ENCODE measurements around the gene NTSR1. TPM values are rescaled to one million over a fixed set of nuclear protein-coding genes. Genes with fewer than 3 reads are reported as not detected.

Gene NTSR1
- total and polyA plus RNA-seq, 4 donors: 0.03 to 0.33 (median 0.08) TPM; not detected in 1

GRCh38 chr20:62744741-62745191 lies 36.1 kb downstream of the NTSR1 start:
- no peak overlapping the region for H3K27ac ChIP-seq (ENCODE audit: low read depth in 1 of 2, low read length in 2 of 2)
- WGBS: 87% methylated on average over 6 of the region's 6 CpGs
- DNase-seq (ENCODE audit: low spot score): no peak
- H3K9me3 ChIP-seq (ENCODE audit: control insufficient read depth in 4 of 4, low read length in 3 of 4): no peaks in the 10 kb centered on the region
- no peaks in the 10 kb centered on the region for H3K4me1 ChIP-seq (ENCODE audit: control insufficient read depth in 4 of 4, insufficient read depth in 4 of 4, low read length in 3 of 4)
- no peak overlapping the region for H3K4me3 ChIP-seq (ENCODE audit: low read depth in 1 of 3, low read length in 3 of 3)
- no peaks in the 10 kb centered on the region for H3K27me3 ChIP-seq (ENCODE audit: control insufficient read depth in 4 of 4, insufficient read depth in 4 of 4, low read length in 3 of 4)
- H3K9ac ChIP-seq (ENCODE audit: low read depth in 1 of 2, low read length in 2 of 2): no peak overlapping the region
- H3K36me3 ChIP-seq (ENCODE audit: control insufficient read depth in 4 of 4, insufficient read depth in 3 of 4, low read depth in 1 of 4, low read length in 3 of 4): no peaks in the 10 kb centered on the region
- no peak for TF ChIP-seq RXRA (IDR thresholded peaks at IDR 0.05)
- TF ChIP-seq YY1 (IDR thresholded peaks at IDR 0.05): no peak
- no peak for TF ChIP-seq SP1 (IDR thresholded peaks at IDR 0.05)
- no peak for TF ChIP-seq NR2F2 (IDR thresholded peaks at IDR 0.05)
- TF ChIP-seq TAF1 (conservative IDR thresholded peaks at IDR 0.05): no peak
- no peak for TF ChIP-seq ZBTB33 (IDR thresholded peaks at IDR 0.05)
- TF ChIP-seq CTCF (IDR thresholded peaks at IDR 0.05; ENCODE audit: low read depth, low read length, missing input control): no peak

- no peak overlapping the region for H3K4me3 ChIP-seq (ENCODE audit: low read depth in 1 of 3, low read length in 3 of 3)
- H3K9me3 ChIP-seq (ENCODE audit: control insufficient read depth in 4 of 4, low read length in 3 of 4): no peaks in the 10 kb centered on the region
- no peak for DNase-seq (ENCODE audit: low spot score)
- no peak overlapping the region for H3K9ac ChIP-seq (ENCODE audit: low read depth in 1 of 2, low read length in 2 of 2)
- H3K36me3 ChIP-seq (ENCODE audit: control insufficient read depth in 4 of 4, insufficient read depth in 3 of 4, low read depth in 1 of 4, low read length in 3 of 4): no peaks in the 10 kb centered on the region
- H3K27me3 ChIP-seq (ENCODE audit: control insufficient read depth in 4 of 4, insufficient read depth in 4 of 4, low read length in 3 of 4): no peaks in the 10 kb centered on the region
- WGBS: 88% methylated on average over 11 of the region's 11 CpGs
- TF ChIP-seq ATF3 (IDR thresholded peaks at IDR 0.05) (no peak), TAF1 (conservative IDR thresholded peaks at IDR 0.05) (no peak), YY1 (IDR thresholded peaks at IDR 0.05) (no peak), NR2F2 (IDR thresholded peaks at IDR 0.05) (no peak), FOXA1 (IDR thresholded peaks at IDR 0.05) (no peak), RXRA (IDR thresholded peaks at IDR 0.05) (no peak), JUND (IDR thresholded peaks at IDR 0.05) (no peak), HNF4G (IDR thresholded peaks at IDR 0.05) (no peak), RAD21 (IDR thresholded peaks at IDR 0.05) (no peak), ZBTB33 (IDR thresholded peaks at IDR 0.05) (no peak), REST (IDR thresholded peaks at IDR 0.05) (no peak), GABPA (IDR thresholded peaks at IDR 0.05 in 1 of 2, conservative IDR thresholded peaks at IDR 0.05 in 1 of 2) (no peak), EGR1 (IDR thresholded peaks at IDR 0.05; ENCODE audit: low read depth in 2 of 2) (no peak), CTCF (IDR thresholded peaks at IDR 0.05; ENCODE audit: low read depth, low read length, missing input control) (no peak)
- no peak overlapping the region for H3K27ac ChIP-seq (ENCODE audit: low read depth in 1 of 2, low read length in 2 of 2)
- H3K4me1 ChIP-seq (ENCODE audit: control insufficient read depth in 4 of 4, insufficient read depth in 4 of 4, low read length in 3 of 4): no peaks in the 10 kb centered on the region
Observed at GRCh38 chr20:62745279-62745951, 36.8 kb downstream of the NTSR1 start.
